GM12878 (cell line): ENCODE measurements around the gene MSI2.

Experiments
- CREB1 ChIP-seq: IDR thresholded peaks from 2 replicates; pipeline ENCODE4 v1.6.1; 2012; ENCODE audit warnings: low read depth, mild to moderate bottlenecking, inconsistent platforms
- E2F8 ChIP-seq: fragments of 450-650 bp; IDR thresholded peaks from 2 replicates; pipeline ENCODE4 v1.6.1; 2018; ENCODE audit warnings: mild to moderate bottlenecking, low read depth, moderate library complexity; ENCODE audit not compliant: partially characterized antibody
- HDAC6 ChIP-seq: fragments of 200-600 bp; sonication (generic); IDR thresholded peaks from one replicate; pipeline ENCODE4 v1.8.0; 2017; ENCODE audit warnings: antibody characterized with exemption; ENCODE audit not compliant: unreplicated experiment
- POLR2A ChIP-seq: IDR thresholded peaks from 2 replicates; pipeline ENCODE4 v1.6.1; 2011; ENCODE audit warnings: low read depth, mild to moderate bottlenecking, low read length
- POLR2AphosphoS5 ChIP-seq: IDR thresholded peaks from 2 replicates; pipeline ENCODE4 v1.6.1; 2011; ENCODE audit warnings: mild to moderate bottlenecking, low read length, inconsistent platforms
- SREBF2 ChIP-seq: IDR thresholded peaks from 2 replicates; pipeline ENCODE4 v1.6.1; 2012; ENCODE audit warnings: mild to moderate bottlenecking, low read length
- TBL1XR1 ChIP-seq: IDR thresholded peaks from 2 replicates; pipeline ENCODE4 v1.6.1; 2012; ENCODE audit warnings: low read depth, low read length, improper control_type of control experiment

- TF ChIP-seq TBL1XR1 = no peak
- TF ChIP-seq POLR2A = no peak
- TF ChIP-seq POLR2AphosphoS5 = no peak
- TF ChIP-seq E2F8 = no peak
- TF ChIP-seq CREB1 = no peak
- no peak for TF ChIP-seq HDAC6
- TF ChIP-seq SREBF2 = no peak
Observed at GRCh38 chr17:57281887-57282286, 25.6 kb downstream of the MSI2 start.
